HFF-Myc (cell line): ENCODE measurements around the gene KIAA0930.

ENCODE experiments used
- DNase-seq: peaks from one replicate; pipeline ENCODE4 v3.0.0-alpha.2; 2011; ENCODE audit warnings: low read depth; ENCODE audit errors: extremely low read depth
- H3K4me3 ChIP-seq: replicated peaks from 2 replicates; pipeline ENCODE4 v1.5.1; 2011; ENCODE audit warnings: low read depth, mild to moderate bottlenecking, control low read depth, low read length
- TF ChIP-seq, protein P1 (sequence below): IDR thresholded peaks from 2 replicates; pipeline ENCODE4 v1.5.1; 2012; ENCODE audit warnings: mild to moderate bottlenecking, low read depth, low read length, control low read depth; ENCODE audit errors: missing control alignments

Gene KIAA0930

GRCh38 chr22:45163451-45164269 lies 77.0 kb downstream of the KIAA0930 start, which contains the start of gene NUP50:
TSS of gene NUP50 (plus strand) at chr22:45163925. CDS start at chr22:45168178, 4,253 bp downstream.
- peak within 1 kb of the TSS; percentile 78 for H3K4me3 ChIP-seq
- DNase-seq: peak; percentile 82
- TF ChIP-seq, protein P1, sequence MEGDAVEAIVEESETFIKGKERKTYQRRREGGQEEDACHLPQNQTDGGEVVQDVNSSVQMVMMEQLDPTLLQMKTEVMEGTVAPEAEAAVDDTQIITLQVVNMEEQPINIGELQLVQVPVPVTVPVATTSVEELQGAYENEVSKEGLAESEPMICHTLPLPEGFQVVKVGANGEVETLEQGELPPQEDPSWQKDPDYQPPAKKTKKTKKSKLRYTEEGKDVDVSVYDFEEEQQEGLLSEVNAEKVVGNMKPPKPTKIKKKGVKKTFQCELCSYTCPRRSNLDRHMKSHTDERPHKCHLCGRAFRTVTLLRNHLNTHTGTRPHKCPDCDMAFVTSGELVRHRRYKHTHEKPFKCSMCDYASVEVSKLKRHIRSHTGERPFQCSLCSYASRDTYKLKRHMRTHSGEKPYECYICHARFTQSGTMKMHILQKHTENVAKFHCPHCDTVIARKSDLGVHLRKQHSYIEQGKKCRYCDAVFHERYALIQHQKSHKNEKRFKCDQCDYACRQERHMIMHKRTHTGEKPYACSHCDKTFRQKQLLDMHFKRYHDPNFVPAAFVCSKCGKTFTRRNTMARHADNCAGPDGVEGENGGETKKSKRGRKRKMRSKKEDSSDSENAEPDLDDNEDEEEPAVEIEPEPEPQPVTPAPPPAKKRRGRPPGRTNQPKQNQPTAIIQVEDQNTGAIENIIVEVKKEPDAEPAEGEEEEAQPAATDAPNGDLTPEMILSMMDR: no peak

GRCh38 chr22:45163099-45163450 lies 77.6 kb downstream of the KIAA0930 start:
- no peak for DNase-seq
- peak overlapping the region; percentile 78 for H3K4me3 ChIP-seq
- TF ChIP-seq, protein P1: no peak

DNA sequence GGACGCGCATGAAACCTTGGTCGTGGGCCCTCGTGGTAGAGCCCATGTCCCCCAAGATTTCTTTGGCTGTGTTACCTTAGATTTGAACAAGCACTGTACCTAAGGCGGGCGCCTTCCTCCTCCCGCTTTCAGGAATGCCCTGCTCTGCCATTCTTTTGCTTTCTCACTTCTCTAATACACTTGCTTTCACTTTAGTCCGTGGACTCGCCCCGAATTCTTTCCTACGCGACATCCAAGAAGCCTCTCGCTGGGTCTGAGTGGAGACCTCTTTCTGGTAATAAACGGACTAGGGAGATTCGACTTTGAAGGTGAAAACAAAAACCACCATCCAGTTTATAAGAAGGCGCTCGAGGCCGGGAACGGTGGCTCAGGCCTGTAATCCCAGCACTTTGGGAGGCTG lies 78.2 kb downstream of the KIAA0930 start:
- DNase-seq: no peak
- TF ChIP-seq, protein P1: no peak
- peak overlapping the region; percentile 78 for H3K4me3 ChIP-seq

GRCh38 chr22:45159652-45160462 lies 80.8 kb downstream of the KIAA0930 start:
- H3K4me3 ChIP-seq: no peak overlapping the region
- TF ChIP-seq, protein P1: no peak
- DNase-seq: no peak

- TF ChIP-seq, protein P1: no peak
- no peak overlapping the region for H3K4me3 ChIP-seq
- no peak for DNase-seq
Observed at GRCh38 chr22:45157907-45158306, 82.8 kb downstream of the KIAA0930 start.

GRCh38 chr22:45155050-45155840 lies 85.4 kb downstream of the KIAA0930 start:
- no peak overlapping the region for H3K4me3 ChIP-seq
- TF ChIP-seq, protein P1: no peak
- no peak for DNase-seq
